ENCODE results near the gene SORCS2.

Gene SORCS2

GRCh38 chr4:7167706-7168105 is 24.6 kb upstream of the SORCS2 start:
- no peak overlapping the region for H3K4me3 ChIP-seq (ENCODE audit: low read depth, low read length)
- no peak for TF ChIP-seq POLR2A (IDR thresholded peaks at IDR 0.05; ENCODE audit: extremely low read depth, insufficient read length)
- TF ChIP-seq, protein P1, sequence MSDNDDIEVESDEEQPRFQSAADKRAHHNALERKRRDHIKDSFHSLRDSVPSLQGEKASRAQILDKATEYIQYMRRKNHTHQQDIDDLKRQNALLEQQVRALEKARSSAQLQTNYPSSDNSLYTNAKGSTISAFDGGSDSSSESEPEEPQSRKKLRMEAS (IDR thresholded peaks at IDR 0.05; ENCODE audit: low read depth, low read length) = no peak
- TF ChIP-seq CTCF (IDR thresholded peaks at IDR 0.05; ENCODE audit: low read depth, low read length) = no peak
- TF ChIP-seq MYC (IDR thresholded peaks at IDR 0.05; ENCODE audit: low read depth, low read length) = no peak
- no peak for DNase-seq (ENCODE audit: low read depth)

DNA sequence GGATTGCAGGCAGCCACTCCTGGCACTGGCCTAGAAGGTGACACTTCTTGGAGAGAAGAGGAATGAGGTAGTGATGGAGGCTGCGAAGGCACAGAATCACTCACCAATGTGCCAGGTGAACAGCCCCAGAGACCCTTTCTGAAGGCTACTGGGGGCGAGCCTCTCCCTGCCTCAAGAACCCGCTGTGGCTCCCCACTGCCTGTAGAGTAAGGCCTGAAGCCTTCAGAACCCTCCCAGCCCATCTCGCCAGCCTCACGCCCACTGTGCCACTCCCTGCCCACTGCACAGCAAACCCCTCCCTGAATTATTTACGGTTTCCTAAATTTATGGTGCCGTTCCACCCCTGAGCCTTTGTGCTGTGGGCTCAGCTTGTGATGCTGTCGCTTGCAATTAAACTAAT is 24.2 kb upstream of the SORCS2 start:
- DNase-seq (ENCODE audit: low read depth) = no peak
- H3K4me3 ChIP-seq (ENCODE audit: low read depth, low read length) = no peak overlapping the region
- TF ChIP-seq, protein P1 (IDR thresholded peaks at IDR 0.05; ENCODE audit: low read depth, low read length) = no peak
- TF ChIP-seq POLR2A (IDR thresholded peaks at IDR 0.05; ENCODE audit: extremely low read depth, insufficient read length) (no peak), MYC (IDR thresholded peaks at IDR 0.05; ENCODE audit: low read depth, low read length) (no peak), CTCF (IDR thresholded peaks at IDR 0.05; ENCODE audit: low read depth, low read length) (no peak)

- TF ChIP-seq, protein P1 (IDR thresholded peaks at IDR 0.05; ENCODE audit: low read depth, low read length) = no peak
- TF ChIP-seq MYC (IDR thresholded peaks at IDR 0.05; ENCODE audit: low read depth, low read length) (no peak), CTCF (IDR thresholded peaks at IDR 0.05; ENCODE audit: low read depth, low read length) (no peak), POLR2A (IDR thresholded peaks at IDR 0.05; ENCODE audit: extremely low read depth, insufficient read length) (no peak)
- no peak for DNase-seq (ENCODE audit: low read depth)
Measured at GRCh38 chr4:7169134-7169533, 23.2 kb upstream of the SORCS2 start.

DNA sequence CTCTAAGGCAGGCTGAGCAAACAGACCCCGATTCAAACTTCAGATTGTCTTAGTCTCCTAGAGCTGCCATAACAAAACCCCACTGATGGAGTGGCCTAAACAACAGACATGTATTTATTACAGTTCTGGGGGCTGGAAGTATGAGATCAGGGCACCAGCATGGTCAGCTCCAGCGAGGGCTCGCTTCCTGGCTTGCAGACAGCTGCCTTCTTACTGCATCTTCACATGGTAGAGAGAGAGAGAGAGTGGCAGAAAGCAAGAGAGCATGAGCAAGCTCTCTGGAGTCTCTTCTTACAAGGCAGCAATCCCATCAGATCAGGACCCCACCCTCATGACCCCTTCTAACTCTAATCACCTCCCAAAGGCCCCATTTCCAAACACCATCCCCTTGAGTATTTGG is 22.3 kb upstream of the SORCS2 start:
- TF ChIP-seq CTCF (IDR thresholded peaks at IDR 0.05; ENCODE audit: low read depth, low read length) (no peak), POLR2A (IDR thresholded peaks at IDR 0.05; ENCODE audit: extremely low read depth, insufficient read length) (no peak), MYC (IDR thresholded peaks at IDR 0.05; ENCODE audit: low read depth, low read length) (no peak)
- TF ChIP-seq, protein P1 (IDR thresholded peaks at IDR 0.05; ENCODE audit: low read depth, low read length) = no peak
- no peak for DNase-seq (ENCODE audit: low read depth)
- H3K4me3 ChIP-seq (ENCODE audit: low read depth, low read length) = no peak overlapping the region

More at GRCh38 chr4:7169134-7169533, 23.2 kb upstream of the SORCS2 start:
- H3K4me3 ChIP-seq (ENCODE audit: low read depth, low read length) = no peak overlapping the region

- TF ChIP-seq, protein P1 (IDR thresholded peaks at IDR 0.05; ENCODE audit: low read depth, low read length) = no peak
- TF ChIP-seq MYC (IDR thresholded peaks at IDR 0.05; ENCODE audit: low read depth, low read length) = no peak
- no peak for TF ChIP-seq CTCF (IDR thresholded peaks at IDR 0.05; ENCODE audit: low read depth, low read length)
- TF ChIP-seq POLR2A (IDR thresholded peaks at IDR 0.05; ENCODE audit: extremely low read depth, insufficient read length) = no peak
- H3K4me3 ChIP-seq (ENCODE audit: low read depth, low read length) = no peak overlapping the region
- no peak for DNase-seq (ENCODE audit: low read depth)
Measured at GRCh38 chr4:7171191-7171900, 21.0 kb upstream of the SORCS2 start.
